ENCODE measurements around the gene NEURL3. TPM values are rescaled to one million over a fixed set of nuclear protein-coding genes. Genes with fewer than 3 reads are reported as not detected.
A peak's percentile ranks its signal among the peaks of the same experiment; 100 is the strongest.

The NEURL3 gene
- total and polyA plus RNA-seq, 7 experiments from 2014 or later = 0.27 to 1.3 (median 0.43) TPM; not detected in 4

DNA sequence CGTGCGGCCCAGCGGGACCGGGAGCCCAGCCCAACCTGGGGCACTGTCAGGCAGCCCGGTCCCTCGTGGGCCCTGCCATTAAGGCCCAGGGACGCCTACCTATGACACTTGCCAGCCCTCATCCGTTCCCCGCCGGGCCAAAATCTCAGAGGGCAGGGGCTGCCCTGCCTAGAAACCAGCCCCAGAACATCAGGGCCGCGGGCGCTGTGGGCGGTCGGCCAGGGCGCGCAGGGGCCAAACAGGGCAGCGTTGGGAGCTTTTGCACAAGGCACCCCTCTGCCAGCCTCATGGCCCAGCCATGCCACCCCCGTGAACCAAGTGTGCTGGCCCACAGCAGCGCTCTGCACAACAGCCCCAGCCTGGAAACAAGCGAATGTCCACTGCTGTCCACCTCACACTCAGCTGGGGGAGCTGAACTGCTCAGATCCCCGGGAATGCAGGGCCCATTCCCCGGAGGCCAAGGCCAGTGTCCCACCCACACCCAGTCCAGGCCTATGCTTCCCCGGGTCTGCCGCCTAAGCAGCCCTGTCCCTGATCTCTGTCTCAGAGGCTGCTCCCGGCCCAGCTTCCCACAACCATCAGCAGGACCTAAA lies 3.5 kb upstream of the NEURL3 start:
- no peak overlapping the region for H3K27ac ChIP-seq (ENCODE audit: low read depth, low read length)
- Mint-ChIP-seq H3K4me3 (peak overlapping the region in 3 of 10 donors; percentile 3 to 40 (median 17)), H3K27me3 (peaks cover 3 to 25% (median 17%) of the 10 kb centered on the region in 5 donors), H3K4me1 (peaks cover 8 to 51% (median 13%) of the 10 kb centered on the region in 7 donors), H3K9me3 (no peaks in the 10 kb centered on the region), H3K27ac (peak overlapping the region in 2 of 9 donors; percentile 43 to 48), H3K36me3 (no peaks in the 10 kb centered on the region)
- DNase-seq (no peak), ATAC-seq (no peak)
- H3K36me3 ChIP-seq (ENCODE audit: control insufficient read depth in 2 of 3, insufficient read depth in 3 of 3, low read length in 3 of 3) = no peaks in the 10 kb centered on the region
- ChIA-PET CTCF (interaction anchor here (0.6 to 4.4 kb wide), 7 partner anchors 13 to 203 kb away, joined by 3 to 28 read pairs (median 4); partner anchors contain the start of gene SNRNP200), POLR2A (interaction anchor here (0.7 to 5.7 kb wide), 5 partner anchors 14 to 204 kb away, joined by 3 to 28 read pairs (median 4); partner anchors contain the start of gene SNRNP200)
- intact Hi-C loops (cut with micrococcal nuclease) = loop anchor here (1.0 to 5.0 kb wide), 12 partner anchors 16 to 300 kb away; partner anchors contain the start of genes CIAO1 (in 1 of the 2), SNRNP200 (in 1 of the 2) and STARD7 (in 1 of the 2)
- no peak overlapping the region for H3K4me3 ChIP-seq (ENCODE audit: low read length)
- peaks cover 3 to 4% of the 10 kb centered on the region in 2 donors for H3K4me1 ChIP-seq (ENCODE audit: control insufficient read depth in 2 of 2, insufficient read depth in 2 of 2, low read length in 2 of 2)
- H3K27me3 ChIP-seq (ENCODE audit: control insufficient read depth in 2 of 2, insufficient read depth in 2 of 2, low read length in 2 of 2) = no peaks in the 10 kb centered on the region
- H3K9me3 ChIP-seq (ENCODE audit: control insufficient read depth in 2 of 3, low read length in 3 of 3) = no peaks in the 10 kb centered on the region

DNA sequence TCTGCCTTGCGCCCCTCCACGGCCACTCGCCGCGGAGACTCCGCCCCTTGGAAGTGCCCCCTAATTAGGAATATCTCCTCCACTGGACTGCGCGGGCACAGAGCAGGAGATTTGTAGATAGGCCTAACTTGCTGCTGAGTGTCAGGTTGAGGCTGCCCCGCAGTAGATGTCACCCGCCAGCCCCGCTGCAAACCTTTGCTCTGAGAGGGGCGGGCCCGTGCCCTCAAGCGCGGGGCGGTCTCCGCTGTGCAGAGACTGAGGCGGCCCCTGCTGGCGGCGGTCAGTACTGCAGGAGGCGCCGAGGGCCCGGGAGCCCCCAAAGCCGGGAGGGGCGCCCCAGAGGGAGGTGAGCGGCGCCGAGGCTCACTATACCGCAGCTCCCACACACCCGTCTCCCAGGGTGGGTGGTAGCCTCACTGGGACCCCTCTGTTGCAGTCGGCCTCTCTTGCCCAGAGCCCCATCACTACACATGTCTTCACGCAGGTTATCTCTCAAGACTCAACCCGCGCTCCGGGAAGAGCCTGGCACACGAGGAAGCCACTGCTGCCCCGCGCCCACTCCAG lies 2.9 kb upstream of the NEURL3 start:
- H3K36me3 Mint-ChIP-seq = no peaks in the 10 kb centered on the region
- Histone ChIP-seq H3K36me3 (ENCODE audit: control insufficient read depth in 2 of 3, insufficient read depth in 3 of 3, low read length in 3 of 3) (no peaks in the 10 kb centered on the region), H3K9me3 (ENCODE audit: control insufficient read depth in 2 of 3, low read length in 3 of 3) (no peaks in the 10 kb centered on the region), H3K27me3 (ENCODE audit: control insufficient read depth in 2 of 2, insufficient read depth in 2 of 2, low read length in 2 of 2) (no peaks in the 10 kb centered on the region), H3K4me1 (ENCODE audit: control insufficient read depth in 2 of 2, insufficient read depth in 2 of 2, low read length in 2 of 2) (peaks cover 3 to 4% of the 10 kb centered on the region in 2 donors), H3K4me3 (ENCODE audit: low read length) (peak overlapping the region; percentile 64), H3K27ac (ENCODE audit: low read depth, low read length) (no peak overlapping the region)
- peak overlapping the region; percentile 56 to 85 (median 74) for H3K4me3 Mint-ChIP-seq
- peak; percentile 97 for ATAC-seq
- ChIA-PET POLR2A (interaction anchor here (0.7 to 5.7 kb wide), 4 partner anchors 15 to 104 kb away, joined by 3 to 28 read pairs (median 6); no protein-coding TSS in a partner anchor), CTCF (interaction anchor here (0.6 to 4.4 kb wide), 7 partner anchors 13 to 203 kb away, joined by 3 to 28 read pairs (median 4); no protein-coding TSS in a partner anchor)
- H3K4me1 Mint-ChIP-seq = peaks cover 8 to 51% (median 13%) of the 10 kb centered on the region in 7 donors
- peak overlapping the region in 7 of 9 donors; percentile 18 to 89 (median 54) for H3K27ac Mint-ChIP-seq
- intact Hi-C loops (cut with micrococcal nuclease) = loop anchor here (1.0 to 5.0 kb wide), 12 partner anchors 17 to 300 kb away; partner anchors contain the start of genes CIAO1 (in 1 of the 2), SNRNP200 (in 1 of the 2) and STARD7 (in 1 of the 2)
- peaks cover 3 to 25% (median 17%) of the 10 kb centered on the region in 5 donors for H3K27me3 Mint-ChIP-seq
- H3K9me3 Mint-ChIP-seq = no peaks in the 10 kb centered on the region
- peak; percentile 82 to 96 (median 89) for DNase-seq

- intact Hi-C loops (cut with micrococcal nuclease) = loop anchor here in 1 of 2 donors (5.0 kb wide), 1 partner anchor 150 kb away; no protein-coding TSS in a partner anchor
- H3K36me3 ChIP-seq (ENCODE audit: control insufficient read depth in 2 of 3, insufficient read depth in 3 of 3, low read length in 3 of 3) = no peaks in the 10 kb centered on the region
- no peak for ATAC-seq
- Mint-ChIP-seq H3K9me3 (no peaks in the 10 kb centered on the region), H3K4me3 (peak overlapping the region in 3 of 10 donors; percentile 73 to 85 (median 79)), H3K36me3 (no peaks in the 10 kb centered on the region), H3K27ac (peak overlapping the region in 1 of 9 donors; percentile 49), H3K4me1 (peaks cover 10 to 57% (median 15%) of the 10 kb centered on the region in 7 donors), H3K27me3 (peaks cover 3 to 25% (median 17%) of the 10 kb centered on the region in 5 donors)
- H3K27ac ChIP-seq (ENCODE audit: low read depth, low read length) = no peak overlapping the region
- no peak overlapping the region for H3K4me3 ChIP-seq (ENCODE audit: low read length)
- peaks cover 3 to 11% of the 10 kb centered on the region in 2 donors for H3K4me1 ChIP-seq (ENCODE audit: control insufficient read depth in 2 of 2, insufficient read depth in 2 of 2, low read length in 2 of 2)
- no peak for DNase-seq
- no peaks in the 10 kb centered on the region for H3K27me3 ChIP-seq (ENCODE audit: control insufficient read depth in 2 of 2, insufficient read depth in 2 of 2, low read length in 2 of 2)
- H3K9me3 ChIP-seq (ENCODE audit: control insufficient read depth in 2 of 3, low read length in 3 of 3) = no peaks in the 10 kb centered on the region
- POLR2A ChIA-PET = interaction anchor here (5.7 kb wide), 1 partner anchor 99 kb away, joined by 28 read pairs; no protein-coding TSS in a partner anchor
- CTCF ChIA-PET = interaction anchor here (0.9 to 1.4 kb wide), 3 partner anchors 29 to 202 kb away, joined by 3 to 4 read pairs (median 3); no protein-coding TSS in a partner anchor
Measured at GRCh38 chr2:96506907-96507240, 1.7 kb upstream of the NEURL3 start.

DNA sequence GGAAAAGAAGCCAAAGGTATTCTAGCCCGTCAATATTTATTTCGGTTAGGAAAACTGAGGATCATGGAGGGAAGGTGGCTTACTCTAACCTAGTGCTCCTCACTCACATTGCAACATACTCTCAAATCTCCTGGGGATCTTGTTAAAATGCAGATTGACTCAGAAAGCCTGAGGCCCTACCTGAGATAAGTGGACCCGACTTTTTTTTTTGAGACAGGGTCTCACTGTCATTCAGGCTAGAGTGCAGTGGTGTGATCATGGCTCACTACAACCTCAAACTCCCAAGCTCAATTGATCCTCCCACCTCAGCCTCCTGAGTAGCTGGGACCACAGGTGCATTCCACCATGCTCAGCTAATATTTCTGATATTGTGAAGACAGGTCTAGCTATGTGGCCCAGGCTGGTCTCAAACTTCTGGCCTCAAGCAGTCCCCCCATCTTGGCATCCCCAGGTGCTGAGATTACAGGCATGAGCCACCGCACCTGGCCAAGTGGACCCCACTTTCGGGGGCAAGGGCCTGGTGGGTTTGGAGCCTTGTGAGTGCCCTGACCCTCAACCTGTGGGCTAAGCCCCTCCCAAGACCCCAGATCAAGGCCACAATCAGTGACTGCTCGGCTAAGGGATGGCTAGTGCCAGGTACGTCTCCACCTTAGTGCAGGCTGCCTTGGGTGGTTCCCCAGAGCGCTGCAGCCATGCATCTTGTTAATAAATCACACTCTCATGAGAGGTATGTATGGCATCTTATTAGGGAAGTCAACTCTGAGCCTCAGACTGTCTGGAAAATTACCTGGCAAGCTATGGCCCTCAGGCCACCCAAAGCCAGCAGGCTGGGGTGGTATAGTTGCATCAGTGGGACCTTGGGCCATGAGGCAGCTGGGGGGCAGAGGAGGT lies 1.1 kb upstream of the NEURL3 start:
- Mint-ChIP-seq H3K4me3 (peak overlapping the region in 1 of 10 donors; percentile 73), H3K27ac (no peak overlapping the region), H3K4me1 (peaks cover 10 to 60% (median 16%) of the 10 kb centered on the region in 7 donors), H3K9me3 (no peaks in the 10 kb centered on the region), H3K36me3 (no peaks in the 10 kb centered on the region), H3K27me3 (peaks cover 3 to 22% (median 17%) of the 10 kb centered on the region in 5 donors)
- ATAC-seq = no peak
- DNase-seq = no peak
- Histone ChIP-seq H3K4me1 (ENCODE audit: control insufficient read depth in 2 of 2, insufficient read depth in 2 of 2, low read length in 2 of 2) (peaks cover 3 to 17% of the 10 kb centered on the region in 2 donors), H3K36me3 (ENCODE audit: control insufficient read depth in 2 of 3, insufficient read depth in 3 of 3, low read length in 3 of 3) (no peaks in the 10 kb centered on the region), H3K4me3 (ENCODE audit: low read length) (no peak overlapping the region), H3K9me3 (ENCODE audit: control insufficient read depth in 2 of 3, low read length in 3 of 3) (no peaks in the 10 kb centered on the region), H3K27me3 (ENCODE audit: control insufficient read depth in 2 of 2, insufficient read depth in 2 of 2, low read length in 2 of 2) (no peaks in the 10 kb centered on the region), H3K27ac (ENCODE audit: low read depth, low read length) (no peak overlapping the region)
- intact Hi-C loops (cut with micrococcal nuclease) = loop anchor here in 1 of 2 donors (5.0 kb wide), 1 partner anchor 149 kb away; no protein-coding TSS in a partner anchor
- ChIA-PET CTCF (interaction anchor here (0.5 to 1.4 kb wide), 6 partner anchors 22 to 494 kb away, joined by 3 to 4 read pairs (median 4); no protein-coding TSS in a partner anchor), POLR2A (interaction anchor here (0.7 to 5.7 kb wide), 3 partner anchors 32 to 202 kb away, joined by 3 to 28 read pairs (median 4); no protein-coding TSS in a partner anchor)

GRCh38 chr2:96503637-96504243 lies 1.4 kb downstream of the NEURL3 start:
- H3K27me3 ChIP-seq (ENCODE audit: control insufficient read depth in 2 of 2, insufficient read depth in 2 of 2, low read length in 2 of 2) = no peaks in the 10 kb centered on the region
- DNase-seq = no peak
- H3K27ac ChIP-seq (ENCODE audit: low read depth, low read length) = no peak overlapping the region
- H3K9me3 ChIP-seq (ENCODE audit: control insufficient read depth in 2 of 3, low read length in 3 of 3) = no peaks in the 10 kb centered on the region
- intact Hi-C loops (cut with micrococcal nuclease) = no loop called here
- H3K36me3 ChIP-seq (ENCODE audit: control insufficient read depth in 2 of 3, insufficient read depth in 3 of 3, low read length in 3 of 3) = no peaks in the 10 kb centered on the region
- no peaks in the 10 kb centered on the region for H3K36me3 Mint-ChIP-seq
- peak overlapping the region in 1 of 9 donors; percentile 9 for H3K27ac Mint-ChIP-seq
- ATAC-seq = no peak
- no peak overlapping the region for H3K4me3 ChIP-seq (ENCODE audit: low read length)
- H3K4me1 ChIP-seq (ENCODE audit: control insufficient read depth in 2 of 2, insufficient read depth in 2 of 2, low read length in 2 of 2) = peaks cover 3 to 18% of the 10 kb centered on the region in 2 donors
- no peaks in the 10 kb centered on the region for H3K9me3 Mint-ChIP-seq
- H3K27me3 Mint-ChIP-seq = peaks cover 0 to 1% (median 0%) of the 10 kb centered on the region in 5 donors
- H3K4me1 Mint-ChIP-seq = peaks cover 3 to 51% (median 10%) of the 10 kb centered on the region in 7 donors
- H3K4me3 Mint-ChIP-seq = no peak overlapping the region
- POLR2A ChIA-PET = no interaction called here
- CTCF ChIA-PET = no interaction called here
